Measurements from ENCODE around the gene MYBBP1A. TPM values are rescaled to one million over a fixed set of nuclear protein-coding genes. Genes with fewer than 3 reads are reported as not detected.
A peak's percentile ranks its signal among the peaks of the same experiment; 100 is the strongest.

Gene MYBBP1A
- total RNA-seq, 6 experiments from 2014 or later: 16.3 to 32.0 (median 23.7) TPM

GRCh38 chr17:4545217-4545951 is 9.8 kb downstream of the MYBBP1A start:
- no peaks in the 10 kb centered on the region for H3K9me3 ChIP-seq
- no peaks in the 10 kb centered on the region for H3K27me3 ChIP-seq
- TF ChIP-seq POLR2A (IDR thresholded peaks at IDR 0.05): no peak
- no peak for TF ChIP-seq CTCF (IDR thresholded peaks at IDR 0.05)
- H3K36me3 ChIP-seq: peaks cover 0 to 50% (median 18%) of the 10 kb centered on the region in 4 donors
- ATAC-seq (no peak), DNase-seq (peak in 1 of 3 donors; percentile 48)
- H3K4me3 ChIP-seq: no peak overlapping the region
- no peaks in the 10 kb centered on the region for H3K4me1 ChIP-seq
- H3K27ac ChIP-seq: no peak overlapping the region
- WGBS (ENCODE audit: insufficient coverage, low coverage, low lambda C conversion rate, missing lambda C conversion rate): 66% methylated on average over 5 of the region's 32 CpGs
- intact Hi-C loops (cut with DNase I): loop anchor here in 1 of 2 donors (10.0 kb wide), 1 partner anchor 121 kb away; no protein-coding TSS in a partner anchor

GRCh38 chr17:4544951-4545216 is 10.3 kb downstream of the MYBBP1A start:
- peaks cover 0 to 53% (median 16%) of the 10 kb centered on the region in 4 donors for H3K36me3 ChIP-seq
- intact Hi-C loops (cut with DNase I): loop anchor here in 1 of 2 donors (10.0 kb wide), 1 partner anchor 120 kb away; no protein-coding TSS in a partner anchor
- WGBS (ENCODE audit: insufficient coverage, low coverage, low lambda C conversion rate, missing lambda C conversion rate): 94% methylated on average over 9 of the region's 18 CpGs
- H3K9me3 ChIP-seq: no peaks in the 10 kb centered on the region
- DNase-seq (no peak), ATAC-seq (no peak)
- no peak overlapping the region for H3K4me3 ChIP-seq
- H3K27me3 ChIP-seq: no peaks in the 10 kb centered on the region
- TF ChIP-seq POLR2A (IDR thresholded peaks at IDR 0.05): no peak
- TF ChIP-seq CTCF (IDR thresholded peaks at IDR 0.05): no peak
- no peaks in the 10 kb centered on the region for H3K4me1 ChIP-seq
- no peak overlapping the region for H3K27ac ChIP-seq

- no peaks in the 10 kb centered on the region for H3K27me3 ChIP-seq
- ATAC-seq (no peak), DNase-seq (peak in 1 of 3 donors; percentile 46)
- no peaks in the 10 kb centered on the region for H3K9me3 ChIP-seq
- 85% methylated on average over 5 of the region's 37 CpGs for WGBS (ENCODE audit: insufficient coverage, low coverage, low lambda C conversion rate, missing lambda C conversion rate)
- H3K36me3 ChIP-seq: peaks cover 0 to 53% (median 15%) of the 10 kb centered on the region in 4 donors
- intact Hi-C loops (cut with DNase I): loop anchor here in 1 of 2 donors (10.0 kb wide), 1 partner anchor 120 kb away; no protein-coding TSS in a partner anchor
- H3K4me3 ChIP-seq: no peak overlapping the region
- no peaks in the 10 kb centered on the region for H3K4me1 ChIP-seq
- no peak for TF ChIP-seq CTCF (IDR thresholded peaks at IDR 0.05)
- no peak for TF ChIP-seq POLR2A (IDR thresholded peaks at IDR 0.05)
- H3K27ac ChIP-seq: no peak overlapping the region
Measured at GRCh38 chr17:4544135-4544950, 10.8 kb downstream of the MYBBP1A start.

GRCh38 chr17:4543557-4544026 is 11.6 kb downstream of the MYBBP1A start:
- Histone ChIP-seq H3K27ac (no peak overlapping the region), H3K27me3 (no peaks in the 10 kb centered on the region), H3K4me1 (no peaks in the 10 kb centered on the region), H3K4me3 (no peak overlapping the region), H3K9me3 (no peaks in the 10 kb centered on the region), H3K36me3 (peaks cover 0 to 51% (median 10%) of the 10 kb centered on the region in 4 donors)
- TF ChIP-seq CTCF (IDR thresholded peaks at IDR 0.05) (no peak), POLR2A (IDR thresholded peaks at IDR 0.05) (no peak)
- DNase-seq: peak in 1 of 3 donors; percentile 43
- no peak for ATAC-seq
- 75% methylated on average over 10 of the region's 19 CpGs for whole genome bisulfite sequencing (ENCODE audit: insufficient coverage, low coverage, low lambda C conversion rate, missing lambda C conversion rate)
- intact Hi-C loops (cut with DNase I): loop anchor here in 1 of 2 donors (10.0 kb wide), 1 partner anchor 119 kb away; no protein-coding TSS in a partner anchor
